ENCODE results near the gene FUT7.

Gene FUT7

GRCh38 chr9:136992819-136993369 is 39.0 kb downstream of the FUT7 start:
- TF ChIP-seq, protein P1, sequence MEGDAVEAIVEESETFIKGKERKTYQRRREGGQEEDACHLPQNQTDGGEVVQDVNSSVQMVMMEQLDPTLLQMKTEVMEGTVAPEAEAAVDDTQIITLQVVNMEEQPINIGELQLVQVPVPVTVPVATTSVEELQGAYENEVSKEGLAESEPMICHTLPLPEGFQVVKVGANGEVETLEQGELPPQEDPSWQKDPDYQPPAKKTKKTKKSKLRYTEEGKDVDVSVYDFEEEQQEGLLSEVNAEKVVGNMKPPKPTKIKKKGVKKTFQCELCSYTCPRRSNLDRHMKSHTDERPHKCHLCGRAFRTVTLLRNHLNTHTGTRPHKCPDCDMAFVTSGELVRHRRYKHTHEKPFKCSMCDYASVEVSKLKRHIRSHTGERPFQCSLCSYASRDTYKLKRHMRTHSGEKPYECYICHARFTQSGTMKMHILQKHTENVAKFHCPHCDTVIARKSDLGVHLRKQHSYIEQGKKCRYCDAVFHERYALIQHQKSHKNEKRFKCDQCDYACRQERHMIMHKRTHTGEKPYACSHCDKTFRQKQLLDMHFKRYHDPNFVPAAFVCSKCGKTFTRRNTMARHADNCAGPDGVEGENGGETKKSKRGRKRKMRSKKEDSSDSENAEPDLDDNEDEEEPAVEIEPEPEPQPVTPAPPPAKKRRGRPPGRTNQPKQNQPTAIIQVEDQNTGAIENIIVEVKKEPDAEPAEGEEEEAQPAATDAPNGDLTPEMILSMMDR (IDR thresholded peaks at IDR 0.05; ENCODE audit: insufficient read depth, low read length, poor library complexity, severe bottlenecking), result no peak
- TF ChIP-seq EZH2phosphoT487 (conservative IDR thresholded peaks at IDR 0.05; ENCODE audit: low read length), result no peak
- no peaks in the 10 kb centered on the region for H3K27me3 ChIP-seq (ENCODE audit: low read length)
- no peaks in the 10 kb centered on the region for H3K36me3 ChIP-seq (ENCODE audit: low read length)
- no peaks in the 10 kb centered on the region for H3K9me3 ChIP-seq (ENCODE audit: insufficient read depth, low read length)
- peak overlapping the region; percentile 86 for H2AFZ ChIP-seq (ENCODE audit: low read depth, low read length, severe bottlenecking)
- H3K9ac ChIP-seq (ENCODE audit: low read length), result peak overlapping the region; percentile 89
- H3K4me3 ChIP-seq (ENCODE audit: insufficient read depth, low read length, poor library complexity, severe bottlenecking), result peak overlapping the region; percentile 66
- no peaks in the 10 kb centered on the region for H3K79me2 ChIP-seq (ENCODE audit: insufficient read depth, low read length)
- no peaks in the 10 kb centered on the region for H4K20me1 ChIP-seq (ENCODE audit: low read depth, low read length)
- no peaks in the 10 kb centered on the region for H3K9me2 ChIP-seq (replicated peaks; ENCODE audit: insufficient read depth, low read length)
- no peaks in the 10 kb centered on the region for H3F3A ChIP-seq (ENCODE audit: insufficient read depth)
- H3K27ac ChIP-seq (ENCODE audit: low read depth, low read length), result peak overlapping the region; percentile 60
- peak overlapping the region; percentile 88 for H3K4me2 ChIP-seq (ENCODE audit: low read depth, low read length, poor library complexity, severe bottlenecking)

DNA sequence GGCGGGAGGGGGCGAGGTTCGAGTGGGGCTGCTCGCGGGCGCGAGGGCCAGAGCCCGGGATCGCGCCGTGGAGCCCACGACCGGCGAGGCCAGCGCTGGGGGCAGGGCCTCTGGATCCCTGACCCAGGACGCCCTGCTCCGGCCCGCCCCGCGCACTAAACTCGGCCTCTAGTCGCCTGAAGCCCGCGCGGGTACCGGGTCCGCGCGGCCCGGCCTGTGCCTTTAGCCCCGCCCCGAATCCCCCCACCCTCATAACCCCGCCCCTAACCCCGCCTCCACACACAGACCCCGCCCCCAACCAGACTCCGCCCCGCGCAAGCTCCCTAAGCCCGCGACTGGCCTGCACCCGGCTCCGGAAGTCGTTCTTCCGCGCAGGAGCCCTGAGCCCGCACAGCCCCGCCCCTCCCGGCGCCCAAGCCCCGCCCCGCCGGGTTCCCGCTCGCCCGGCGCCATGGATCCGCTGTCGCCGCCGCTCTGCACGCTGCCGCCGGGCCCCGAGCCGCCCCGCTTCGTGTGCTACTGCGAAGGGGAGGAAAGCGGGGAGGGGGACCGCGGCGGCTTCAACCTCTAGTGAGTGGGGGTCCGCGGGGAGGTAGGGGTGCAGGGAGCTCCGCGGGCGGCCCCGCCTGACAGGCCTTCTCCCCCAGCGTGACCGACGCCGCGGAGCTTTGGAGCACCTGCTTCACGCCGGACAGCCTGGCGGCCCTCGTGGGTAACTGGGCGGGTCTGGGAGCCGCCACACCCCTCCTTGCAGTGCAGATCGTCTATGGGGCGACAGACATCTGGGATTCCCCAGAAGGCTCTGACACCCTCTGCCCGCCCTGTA is 39.7 kb downstream of the FUT7 start, which contains the start of gene PAXX:
Gene PAXX (plus strand): TSS at position 430 of the 826 bp plus-strand sequence. CDS start 22 bp downstream, at position 452.
- no peak for TF ChIP-seq EZH2phosphoT487 (conservative IDR thresholded peaks at IDR 0.05; ENCODE audit: low read length)
- TF ChIP-seq, protein P1 (IDR thresholded peaks at IDR 0.05; ENCODE audit: insufficient read depth, low read length, poor library complexity, severe bottlenecking), result no peak
- H3K36me3 ChIP-seq (ENCODE audit: low read length), result no peaks in the 10 kb centered on the region
- H3K4me3 ChIP-seq (ENCODE audit: insufficient read depth, low read length, poor library complexity, severe bottlenecking), result peak within 1 kb of the TSS; percentile 66
- no peaks in the 10 kb centered on the region for H3K79me2 ChIP-seq (ENCODE audit: insufficient read depth, low read length)
- H3K4me2 ChIP-seq (ENCODE audit: low read depth, low read length, poor library complexity, severe bottlenecking), result peak within 1 kb of the TSS; percentile 88
- H3K27me3 ChIP-seq (ENCODE audit: low read length), result no peaks in the 10 kb centered on the region
- H3K9me3 ChIP-seq (ENCODE audit: insufficient read depth, low read length), result no peaks in the 10 kb centered on the region
- H3K9me2 ChIP-seq (replicated peaks; ENCODE audit: insufficient read depth, low read length), result no peaks in the 10 kb centered on the region
- H4K20me1 ChIP-seq (ENCODE audit: low read depth, low read length), result no peaks in the 10 kb centered on the region
- peak within 1 kb of the TSS; percentile 89 for H3K9ac ChIP-seq (ENCODE audit: low read length)
- peak within 1 kb of the TSS; percentile 86 for H2AFZ ChIP-seq (ENCODE audit: low read depth, low read length, severe bottlenecking)
- peak within 1 kb of the TSS; percentile 60 for H3K27ac ChIP-seq (ENCODE audit: low read depth, low read length)
- H3F3A ChIP-seq (ENCODE audit: insufficient read depth), result no peaks in the 10 kb centered on the region

GRCh38 chr9:136990242-136990911 is 41.5 kb downstream of the FUT7 start:
- Histone ChIP-seq H3K9ac (ENCODE audit: low read length) (no peak overlapping the region), H3K27me3 (ENCODE audit: low read length) (no peaks in the 10 kb centered on the region), H3K4me2 (ENCODE audit: low read depth, low read length, poor library complexity, severe bottlenecking) (no peak overlapping the region)

More at GRCh38 chr9:136990242-136990911, 41.5 kb downstream of the FUT7 start:
- no peak overlapping the region for H3K27ac ChIP-seq (ENCODE audit: low read depth, low read length)
- no peaks in the 10 kb centered on the region for H3F3A ChIP-seq (ENCODE audit: insufficient read depth)
- H4K20me1 ChIP-seq (ENCODE audit: low read depth, low read length), result no peaks in the 10 kb centered on the region
- H2AFZ ChIP-seq (ENCODE audit: low read depth, low read length, severe bottlenecking), result no peak overlapping the region
- no peak overlapping the region for H3K4me3 ChIP-seq (ENCODE audit: insufficient read depth, low read length, poor library complexity, severe bottlenecking)
- TF ChIP-seq EZH2phosphoT487 (conservative IDR thresholded peaks at IDR 0.05; ENCODE audit: low read length), result no peak
- TF ChIP-seq, protein P1 (IDR thresholded peaks at IDR 0.05; ENCODE audit: insufficient read depth, low read length, poor library complexity, severe bottlenecking), result no peak
- no peaks in the 10 kb centered on the region for H3K79me2 ChIP-seq (ENCODE audit: insufficient read depth, low read length)
- no peaks in the 10 kb centered on the region for H3K9me2 ChIP-seq (replicated peaks; ENCODE audit: insufficient read depth, low read length)
- H3K9me3 ChIP-seq (ENCODE audit: insufficient read depth, low read length), result no peaks in the 10 kb centered on the region
- H3K36me3 ChIP-seq (ENCODE audit: low read length), result no peaks in the 10 kb centered on the region

All from SU-DHL-6 (cell line).